ENCODE results near the gene ATP6AP2.
A peak's percentile ranks its signal among the peaks of the same experiment; 100 is the strongest.

The ATP6AP2 gene, protein sequence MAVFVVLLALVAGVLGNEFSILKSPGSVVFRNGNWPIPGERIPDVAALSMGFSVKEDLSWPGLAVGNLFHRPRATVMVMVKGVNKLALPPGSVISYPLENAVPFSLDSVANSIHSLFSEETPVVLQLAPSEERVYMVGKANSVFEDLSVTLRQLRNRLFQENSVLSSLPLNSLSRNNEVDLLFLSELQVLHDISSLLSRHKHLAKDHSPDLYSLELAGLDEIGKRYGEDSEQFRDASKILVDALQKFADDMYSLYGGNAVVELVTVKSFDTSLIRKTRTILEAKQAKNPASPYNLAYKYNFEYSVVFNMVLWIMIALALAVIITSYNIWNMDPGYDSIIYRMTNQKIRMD

DNA sequence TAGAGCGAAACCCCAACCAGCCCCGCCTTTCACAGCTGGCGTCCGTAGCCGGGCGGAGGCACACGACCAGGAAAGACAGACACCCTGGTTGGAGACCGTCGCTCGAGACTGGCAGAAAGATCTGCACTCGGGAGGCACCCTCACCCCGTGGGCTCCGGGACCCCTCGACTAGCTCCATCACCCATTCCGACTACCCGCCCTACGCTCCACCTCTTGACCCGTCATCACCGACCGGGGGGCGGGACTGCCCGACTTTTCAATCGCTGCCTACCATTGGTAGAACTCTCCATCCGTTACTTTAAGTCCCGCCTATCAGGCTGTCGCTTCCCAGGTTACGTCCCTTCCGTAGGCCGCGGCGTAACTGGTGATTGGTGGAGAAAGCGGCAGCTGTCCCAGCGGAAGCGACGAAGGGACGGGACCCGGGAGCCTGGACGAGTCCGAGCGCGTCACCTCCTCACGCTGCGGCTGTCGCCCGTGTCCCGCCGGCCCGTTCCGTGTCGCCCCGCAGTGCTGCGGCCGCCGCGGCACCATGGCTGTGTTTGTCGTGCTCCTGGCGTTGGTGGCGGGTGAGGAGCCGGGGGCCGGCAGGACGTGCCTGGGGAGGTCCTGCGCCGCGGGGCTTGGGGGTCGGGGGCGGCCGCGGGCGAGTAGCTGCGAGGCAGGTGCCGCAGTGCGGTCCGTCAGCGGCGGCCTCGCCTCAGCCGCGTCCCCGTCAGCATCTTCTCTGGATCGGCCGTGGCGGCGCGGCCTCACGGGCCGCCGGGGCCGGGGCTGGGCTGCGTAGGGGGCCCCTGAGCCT is at the start of gene ATP6AP2:
Gene ATP6AP2 (plus strand): TSS at position 434 of the 799 bp plus-strand sequence. CDS start 96 bp downstream, at position 530.
- Mint-ChIP-seq H3K4me3 (peak within 1 kb of the TSS; percentile 91), H3K4me1 (ENCODE audit: low read depth) (peaks cover 13% of the 10 kb centered on the region), H3K9me3 (no peaks in the 10 kb centered on the region), H3K27me3 (ENCODE audit: low read depth) (no peaks in the 10 kb centered on the region), H3K36me3 (ENCODE audit: low read depth) (no peaks in the 10 kb centered on the region), H3K27ac (peak within 1 kb of the TSS; percentile 96)
- DNase-seq (ENCODE audit: low spot score), result peak; percentile 87

DNA sequence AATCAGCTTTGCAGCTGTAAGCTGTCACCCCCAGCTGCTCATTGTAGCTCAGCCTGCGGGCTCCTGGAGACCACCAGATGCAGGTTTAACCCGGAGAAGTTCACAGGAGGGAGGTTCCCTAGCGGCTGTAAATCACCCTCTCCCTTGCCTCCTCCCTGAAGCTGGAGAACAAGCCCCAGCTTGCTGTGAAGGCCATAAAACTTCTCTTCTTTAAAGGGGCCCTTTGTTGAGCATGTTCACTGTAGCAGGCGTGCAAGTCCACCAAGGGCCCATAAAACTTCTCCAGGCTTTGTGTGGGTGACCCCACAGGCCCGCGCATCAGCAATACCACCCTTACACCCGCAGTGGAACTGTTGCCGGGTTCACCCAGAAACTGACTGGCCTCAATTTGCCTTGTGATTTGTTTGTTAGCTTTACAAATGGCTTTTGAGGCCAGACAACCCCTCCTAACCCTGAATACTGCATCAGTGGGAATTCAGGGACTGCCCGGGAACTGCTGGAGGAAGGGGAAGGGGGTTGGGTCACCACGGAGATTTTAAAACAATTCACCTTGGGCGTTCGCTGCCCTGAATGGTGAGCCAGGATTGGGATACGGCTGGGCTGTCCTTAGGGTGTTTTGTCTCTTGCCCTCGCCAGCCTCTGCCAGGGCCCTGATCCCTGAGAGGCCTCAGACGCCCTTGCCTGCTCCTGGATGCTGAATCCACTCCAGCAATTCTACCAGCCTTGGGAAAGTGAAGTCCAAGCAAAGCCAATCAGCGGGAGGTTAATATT is 49.5 kb upstream of the ATP6AP2 start:
- no peaks in the 10 kb centered on the region for H3K27me3 Mint-ChIP-seq (ENCODE audit: low read depth)
- no peaks in the 10 kb centered on the region for H3K36me3 Mint-ChIP-seq (ENCODE audit: low read depth)
- no peak overlapping the region for H3K27ac Mint-ChIP-seq
- H3K4me1 Mint-ChIP-seq (ENCODE audit: low read depth), result no peaks in the 10 kb centered on the region
- DNase-seq (ENCODE audit: low spot score), result no peak
- H3K9me3 Mint-ChIP-seq, result no peaks in the 10 kb centered on the region
- H3K4me3 Mint-ChIP-seq, result no peak overlapping the region

DNA sequence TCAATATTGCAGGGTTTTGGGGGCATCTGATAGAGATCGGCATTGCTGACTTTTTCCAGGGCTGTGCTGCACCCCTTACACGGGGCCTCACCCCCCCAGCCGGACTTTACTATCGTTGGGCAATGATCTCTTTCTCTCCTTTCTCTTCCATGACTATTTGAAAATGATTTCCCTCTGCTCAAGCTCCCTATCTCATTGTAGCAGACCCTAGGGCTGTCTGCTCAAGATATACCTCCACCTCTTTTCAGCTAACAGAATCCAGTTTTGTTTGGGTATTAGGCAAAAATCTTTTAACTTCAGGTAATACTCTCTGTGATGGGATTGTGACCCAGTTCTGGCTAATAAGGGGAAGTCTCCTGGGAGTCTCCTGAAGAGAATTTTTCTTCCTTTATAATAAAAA is 43.5 kb upstream of the ATP6AP2 start:
- Mint-ChIP-seq H3K27me3 (ENCODE audit: low read depth) (peaks cover 12% of the 10 kb centered on the region), H3K4me3 (no peak overlapping the region), H3K9me3 (peaks cover 3% of the 10 kb centered on the region), H3K36me3 (ENCODE audit: low read depth) (peaks cover 3% of the 10 kb centered on the region), H3K27ac (no peak overlapping the region), H3K4me1 (ENCODE audit: low read depth) (peaks cover 14% of the 10 kb centered on the region)
- no peak for DNase-seq (ENCODE audit: low spot score)

DNA sequence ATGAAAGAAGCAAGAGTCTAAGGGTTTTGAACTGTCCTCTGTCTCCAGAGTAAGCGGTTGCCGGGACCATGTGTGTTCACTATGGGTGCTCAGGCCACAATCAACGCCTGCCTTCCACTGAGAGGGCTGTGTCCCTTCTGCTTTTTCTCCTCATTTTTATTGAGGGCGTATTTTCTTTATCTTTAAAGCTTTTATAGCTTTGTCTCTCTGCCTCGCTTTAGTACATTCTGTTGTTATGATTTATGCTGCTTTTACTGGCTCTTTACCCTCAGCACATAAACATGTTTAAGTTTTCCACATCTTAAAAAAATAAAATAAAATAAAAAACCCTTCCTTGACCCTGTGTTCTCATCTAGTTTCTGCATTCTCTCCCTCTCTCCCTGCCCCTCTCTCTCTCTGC is 42.4 kb upstream of the ATP6AP2 start:
- Mint-ChIP-seq H3K4me3 (no peak overlapping the region), H3K9me3 (peaks cover 3% of the 10 kb centered on the region), H3K36me3 (ENCODE audit: low read depth) (peaks cover 3% of the 10 kb centered on the region), H3K4me1 (ENCODE audit: low read depth) (peaks cover 14% of the 10 kb centered on the region), H3K27me3 (ENCODE audit: low read depth) (peaks cover 12% of the 10 kb centered on the region), H3K27ac (peak overlapping the region; percentile 26)
- DNase-seq (ENCODE audit: low spot score), result no peak

DNA sequence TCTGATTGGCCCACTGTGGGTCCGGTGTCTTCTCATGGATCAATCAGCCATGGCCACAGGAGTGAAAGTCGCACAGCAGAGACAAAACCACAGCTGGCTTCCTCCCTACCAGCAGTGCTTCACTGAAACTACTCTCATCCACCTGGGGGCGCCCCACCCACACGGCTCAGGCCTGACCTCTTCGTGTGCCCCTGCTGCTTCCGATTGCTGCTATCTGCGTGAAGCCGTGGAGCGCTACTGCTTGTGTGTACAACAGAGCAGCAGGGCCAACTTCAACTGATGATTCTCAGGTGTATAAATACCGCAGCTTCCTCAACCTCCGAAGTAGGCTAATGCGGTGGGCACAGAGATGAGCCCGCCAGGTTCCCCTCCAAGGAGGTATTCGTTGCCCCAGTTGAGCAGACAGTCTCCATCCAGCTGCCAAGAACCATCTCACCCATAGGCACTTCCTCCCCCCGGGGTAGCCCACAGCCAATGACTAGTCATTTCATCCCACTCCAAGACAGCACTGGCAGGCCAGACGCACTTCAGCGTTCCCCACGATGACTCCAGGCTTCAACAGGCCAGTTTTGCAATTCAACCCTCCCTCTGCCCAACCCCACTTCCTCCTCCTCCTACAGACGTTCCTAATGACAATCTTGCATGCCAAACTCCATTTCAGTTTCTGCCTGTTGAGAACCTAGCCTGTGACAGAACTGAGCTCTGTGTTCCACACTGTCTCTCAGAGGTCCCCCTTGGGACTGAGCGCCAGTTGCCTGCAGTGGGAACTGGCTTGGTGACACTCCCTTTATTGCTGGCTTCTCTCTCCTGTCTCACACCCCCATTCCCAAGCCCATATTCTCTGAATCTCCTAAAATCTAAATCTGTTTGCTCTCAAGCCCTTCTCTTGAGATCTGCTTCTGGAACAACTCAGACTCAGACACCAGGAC is 41.3 kb upstream of the ATP6AP2 start:
- H3K27ac Mint-ChIP-seq, result peak overlapping the region; percentile 20
- peaks cover 12% of the 10 kb centered on the region for H3K27me3 Mint-ChIP-seq (ENCODE audit: low read depth)

DNA sequence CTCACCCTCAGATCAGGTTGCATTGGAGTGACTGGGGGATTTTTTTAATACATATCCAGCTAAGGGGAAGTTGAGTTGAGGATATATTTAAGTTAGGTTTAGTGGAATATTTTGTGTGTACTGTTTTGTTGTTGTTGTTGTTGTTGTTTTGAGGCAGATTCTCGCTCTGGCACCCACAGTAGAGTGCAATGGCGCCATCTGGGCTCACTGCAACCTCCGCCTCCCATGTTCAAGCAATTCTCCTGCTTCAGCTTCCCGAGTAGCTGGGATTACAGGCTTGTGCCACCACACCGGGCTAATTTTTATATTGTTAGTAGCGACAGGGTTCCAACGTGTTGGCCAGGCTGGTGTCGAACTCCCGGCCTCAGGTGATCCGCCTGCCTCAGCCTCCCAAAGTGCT is 38.6 kb upstream of the ATP6AP2 start:
- H3K9me3 Mint-ChIP-seq, result peaks cover 3% of the 10 kb centered on the region
- H3K27ac Mint-ChIP-seq, result no peak overlapping the region
- peaks cover 3% of the 10 kb centered on the region for H3K36me3 Mint-ChIP-seq (ENCODE audit: low read depth)
- no peak overlapping the region for H3K4me3 Mint-ChIP-seq
- H3K4me1 Mint-ChIP-seq (ENCODE audit: low read depth), result peaks cover 14% of the 10 kb centered on the region
- peaks cover 12% of the 10 kb centered on the region for H3K27me3 Mint-ChIP-seq (ENCODE audit: low read depth)
- no peak for DNase-seq (ENCODE audit: low spot score)

More for the DNA sequence above, 41.3 kb upstream of the ATP6AP2 start:
- Mint-ChIP-seq H3K4me3 (peak overlapping the region; percentile 55), H3K9me3 (peaks cover 3% of the 10 kb centered on the region), H3K4me1 (ENCODE audit: low read depth) (peaks cover 14% of the 10 kb centered on the region), H3K36me3 (ENCODE audit: low read depth) (peaks cover 3% of the 10 kb centered on the region)
- peak; percentile 49 for DNase-seq (ENCODE audit: low spot score)

DNA sequence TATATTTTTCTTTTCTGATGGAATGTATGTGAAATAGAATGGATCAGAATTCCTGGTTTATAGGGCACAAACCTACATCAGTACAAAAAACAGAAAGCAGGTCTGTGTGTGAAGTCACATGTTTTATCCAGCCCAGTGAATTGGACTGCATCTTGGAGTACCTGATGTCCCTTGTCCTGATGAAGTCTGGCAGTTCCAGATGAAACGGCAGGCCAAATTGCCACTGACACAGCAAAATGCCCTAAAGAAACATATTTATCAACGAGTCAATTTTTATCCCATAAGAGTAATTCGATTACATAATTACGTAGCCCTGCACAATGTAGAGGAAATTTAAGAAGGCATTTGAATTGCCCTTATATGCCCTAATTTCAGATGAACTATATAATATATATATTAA is 37.8 kb upstream of the ATP6AP2 start:
- no peak overlapping the region for H3K27ac Mint-ChIP-seq
- peaks cover 3% of the 10 kb centered on the region for H3K36me3 Mint-ChIP-seq (ENCODE audit: low read depth)
- peaks cover 14% of the 10 kb centered on the region for H3K4me1 Mint-ChIP-seq (ENCODE audit: low read depth)
- no peak for DNase-seq (ENCODE audit: low spot score)
- H3K27me3 Mint-ChIP-seq (ENCODE audit: low read depth), result peaks cover 10% of the 10 kb centered on the region
- H3K4me3 Mint-ChIP-seq, result no peak overlapping the region
- peaks cover 3% of the 10 kb centered on the region for H3K9me3 Mint-ChIP-seq

DNA sequence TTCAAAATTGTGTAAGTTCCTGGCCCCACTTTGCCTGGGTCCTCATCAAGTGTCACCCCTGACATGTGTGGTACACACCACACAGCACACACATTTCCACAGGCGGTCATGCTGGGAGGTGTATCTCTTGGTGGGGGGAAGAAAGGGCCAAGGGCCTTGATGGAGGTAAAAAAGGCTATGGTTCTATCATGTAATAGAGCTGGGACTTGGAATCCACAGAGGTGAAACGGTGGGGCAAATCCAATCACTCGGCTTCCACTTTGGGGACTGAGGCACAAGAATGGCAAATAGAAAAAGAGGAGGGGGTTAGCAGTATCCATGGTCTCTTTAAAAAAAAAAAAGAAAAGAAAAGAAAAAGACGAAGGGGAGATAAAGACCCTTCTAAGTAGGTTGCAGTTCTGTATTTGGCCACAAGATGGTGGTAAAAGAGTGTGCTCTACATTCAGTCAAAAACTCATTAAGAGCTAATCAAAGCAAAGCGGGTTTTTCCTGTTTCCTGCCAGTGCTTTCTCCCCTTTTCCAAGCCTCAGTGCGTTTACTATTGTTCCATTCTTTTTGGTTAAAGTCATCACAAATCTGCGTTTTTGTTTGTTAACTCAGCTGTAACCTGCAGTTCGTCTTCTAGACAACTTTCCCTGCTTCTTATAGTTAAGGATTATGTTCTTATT is 37.0 kb upstream of the ATP6AP2 start:
- peaks cover 3% of the 10 kb centered on the region for H3K9me3 Mint-ChIP-seq
- H3K4me1 Mint-ChIP-seq (ENCODE audit: low read depth), result peaks cover 14% of the 10 kb centered on the region
- no peak for DNase-seq (ENCODE audit: low spot score)
- no peak overlapping the region for H3K27ac Mint-ChIP-seq
- peak overlapping the region; percentile 20 for H3K4me3 Mint-ChIP-seq
- H3K27me3 Mint-ChIP-seq (ENCODE audit: low read depth), result peaks cover 6% of the 10 kb centered on the region
- H3K36me3 Mint-ChIP-seq (ENCODE audit: low read depth), result peaks cover 3% of the 10 kb centered on the region

DNA sequence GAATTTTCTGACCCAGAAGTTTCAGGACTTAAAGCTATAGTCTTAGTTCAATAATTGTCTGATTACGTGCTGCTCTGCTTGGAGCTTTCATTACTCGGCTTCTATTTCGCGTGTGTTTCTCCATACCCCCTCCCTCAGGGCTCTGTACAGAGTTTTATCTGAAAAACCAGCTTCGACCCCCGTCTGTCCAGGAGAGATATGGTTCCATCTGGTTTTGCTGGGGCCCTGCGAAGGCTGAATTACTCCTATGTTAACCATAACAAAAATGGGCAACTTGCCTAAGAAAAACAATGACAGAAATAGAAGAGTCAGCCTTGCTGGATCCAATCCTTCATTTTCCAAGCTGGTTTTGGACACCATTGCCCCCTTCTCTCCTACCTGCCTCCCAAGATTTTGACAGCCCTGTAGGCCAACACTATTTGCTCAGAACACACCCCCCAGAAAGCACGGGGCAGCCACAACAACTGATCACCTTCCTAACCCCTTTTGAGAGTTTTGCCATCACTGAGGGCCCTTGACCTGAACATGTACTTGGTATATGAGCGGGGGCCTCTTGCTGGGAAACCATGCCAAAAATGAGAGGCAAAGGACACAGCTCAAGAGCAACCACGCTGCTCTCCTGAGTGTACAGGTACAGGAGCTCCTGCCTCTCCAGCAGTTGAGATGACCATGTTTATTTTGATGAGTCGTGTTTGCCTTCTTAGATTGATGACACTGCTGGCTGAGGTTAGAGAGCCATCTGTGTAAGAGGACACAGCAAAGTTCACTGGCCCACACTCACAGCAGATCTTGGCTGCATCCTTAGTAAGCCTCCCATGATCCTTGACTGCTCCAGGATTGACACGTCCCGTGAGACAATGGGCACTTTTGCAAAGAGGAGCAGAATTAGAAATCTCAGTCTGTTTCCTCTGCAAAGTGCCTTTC is 36.2 kb upstream of the ATP6AP2 start:
- Mint-ChIP-seq H3K36me3 (ENCODE audit: low read depth) (no peaks in the 10 kb centered on the region), H3K4me3 (no peak overlapping the region), H3K27me3 (ENCODE audit: low read depth) (peaks cover 6% of the 10 kb centered on the region), H3K9me3 (no peaks in the 10 kb centered on the region), H3K27ac (no peak overlapping the region), H3K4me1 (ENCODE audit: low read depth) (peaks cover 6% of the 10 kb centered on the region)
- no peak for DNase-seq (ENCODE audit: low spot score)

DNA sequence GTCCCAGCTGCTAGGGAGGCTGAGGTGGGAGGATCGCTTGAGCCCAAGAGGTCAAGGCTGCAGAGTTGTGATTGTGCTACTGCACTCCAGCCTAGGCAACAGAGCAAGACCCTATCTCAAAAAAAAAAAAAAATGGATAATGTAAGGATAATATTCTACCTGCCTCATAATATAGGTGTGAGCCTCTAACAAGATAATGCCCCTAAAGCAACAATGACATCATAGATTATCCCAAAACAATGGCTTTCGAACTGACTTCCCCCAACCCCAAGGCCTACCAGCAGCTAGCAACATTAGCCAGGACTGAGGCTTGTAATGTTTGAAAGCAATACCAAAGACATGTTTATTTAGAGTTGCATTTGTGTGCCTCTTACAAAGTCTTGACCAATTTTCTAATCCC is 33.9 kb upstream of the ATP6AP2 start:
- H3K27ac Mint-ChIP-seq, result no peak overlapping the region
- H3K36me3 Mint-ChIP-seq (ENCODE audit: low read depth), result no peaks in the 10 kb centered on the region
- H3K4me3 Mint-ChIP-seq, result no peak overlapping the region
- H3K9me3 Mint-ChIP-seq, result no peaks in the 10 kb centered on the region
- no peak for DNase-seq (ENCODE audit: low spot score)
- no peaks in the 10 kb centered on the region for H3K4me1 Mint-ChIP-seq (ENCODE audit: low read depth)
- no peaks in the 10 kb centered on the region for H3K27me3 Mint-ChIP-seq (ENCODE audit: low read depth)

DNA sequence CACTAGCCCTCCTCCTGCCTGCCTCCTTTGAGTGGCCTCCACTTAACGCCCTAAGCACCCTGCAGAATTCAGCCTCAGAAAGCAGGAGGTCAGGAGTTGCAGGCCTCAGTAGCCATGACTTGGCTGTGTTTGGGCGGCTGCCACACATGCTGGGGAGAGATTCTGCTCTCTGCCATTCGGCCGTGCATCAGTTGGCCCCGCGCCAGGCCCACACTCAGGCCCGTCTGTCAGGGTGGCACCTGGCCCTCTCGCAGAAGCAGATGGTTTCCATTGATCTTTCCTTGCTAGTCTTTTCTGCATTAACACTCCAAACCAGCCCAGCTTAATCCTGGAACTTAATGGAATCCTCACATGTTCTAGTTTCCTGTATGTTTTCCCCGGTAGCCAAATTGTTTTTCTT is 30.7 kb upstream of the ATP6AP2 start:
- Mint-ChIP-seq H3K4me3 (no peak overlapping the region), H3K27ac (no peak overlapping the region), H3K9me3 (no peaks in the 10 kb centered on the region), H3K27me3 (ENCODE audit: low read depth) (peaks cover 4% of the 10 kb centered on the region), H3K4me1 (ENCODE audit: low read depth) (no peaks in the 10 kb centered on the region), H3K36me3 (ENCODE audit: low read depth) (no peaks in the 10 kb centered on the region)
- no peak for DNase-seq (ENCODE audit: low spot score)

DNA sequence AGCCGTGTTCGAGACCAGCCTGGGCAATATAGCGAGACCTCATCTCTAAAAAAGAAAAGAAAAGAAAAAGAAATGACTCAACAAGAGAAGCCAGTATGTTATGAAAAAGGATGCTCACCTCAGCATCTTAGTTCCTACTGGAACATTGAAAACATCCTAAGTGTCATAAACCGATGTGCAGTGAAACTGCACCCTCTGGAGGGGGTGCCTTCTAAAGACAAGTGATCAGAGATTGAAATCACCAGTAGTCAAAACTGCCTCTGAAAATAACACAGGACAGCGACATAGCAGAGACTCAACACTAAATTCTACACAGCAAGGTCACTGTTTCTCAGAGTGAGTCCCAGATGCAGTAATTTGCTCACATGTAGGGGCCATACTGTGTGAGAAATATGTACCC is 28.0 kb upstream of the ATP6AP2 start:
- no peak for DNase-seq (ENCODE audit: low spot score)
- H3K9me3 Mint-ChIP-seq, result no peaks in the 10 kb centered on the region
- no peak overlapping the region for H3K4me3 Mint-ChIP-seq
- peaks cover 4% of the 10 kb centered on the region for H3K27me3 Mint-ChIP-seq (ENCODE audit: low read depth)
- no peak overlapping the region for H3K27ac Mint-ChIP-seq
- H3K4me1 Mint-ChIP-seq (ENCODE audit: low read depth), result no peaks in the 10 kb centered on the region
- no peaks in the 10 kb centered on the region for H3K36me3 Mint-ChIP-seq (ENCODE audit: low read depth)
